GM23338 (cell line): ENCODE measurements around the gene AHNAK. TPM values are rescaled to one million over a fixed set of nuclear protein-coding genes. Genes with fewer than 3 reads are reported as not detected.

ENCODE experiments used
- ATAC-seq: fragments of 200-7000 bp; cut with Tn5 transposase; 3 replicates; pipeline ENCODE4 v1.9.1; 2020
- DNase-seq: peaks from one replicate; pipeline ENCODE4 v3.0.0-alpha.2; 2015; ENCODE audit warnings: low spot score
- H2AFZ ChIP-seq: fragments of 200-600 bp; sonication (generic); 2 replicates; pipeline ENCODE4 v1.8.0; 2016; ENCODE audit warnings: antibody characterized with exemption, mild to moderate bottlenecking, moderate library complexity
- H3F3A ChIP-seq: fragments of 200-600 bp; sonication (generic); replicated peaks from 2 replicates; pipeline ENCODE4 v1.8.0; 2017; ENCODE audit warnings: antibody characterized with exemption, mixed run types, low read depth
- H3K27ac ChIP-seq: fragments of 200-600 bp; sonication (generic); 2 replicates; pipeline ENCODE4 v1.6.1; 2016; ENCODE audit warnings: low read depth
- H3K27me3 ChIP-seq: fragments of 200-600 bp; sonication (generic); 2 replicates; pipeline ENCODE4 v1.8.0; 2016; ENCODE audit warnings: mild to moderate bottlenecking, mixed run types, moderate library complexity; ENCODE audit not compliant: insufficient read depth
- H3K36me3 ChIP-seq: fragments of 200-600 bp; sonication (generic); 2 replicates; pipeline ENCODE4 v1.8.0; 2016; ENCODE audit warnings: mild to moderate bottlenecking; ENCODE audit not compliant: insufficient read depth
- H3K4me1 ChIP-seq: fragments of 200-600 bp; sonication (generic); 2 replicates; pipeline ENCODE4 v1.8.0; 2016; ENCODE audit warnings: mild to moderate bottlenecking, moderate library complexity; ENCODE audit not compliant: insufficient read depth
- H3K4me2 ChIP-seq: fragments of 200-600 bp; sonication (generic); 2 replicates; pipeline ENCODE4 v1.7.1; 2017; ENCODE audit warnings: mixed run types
- H3K4me3 ChIP-seq: fragments of 200-600 bp; sonication (generic); 2 replicates; pipeline ENCODE4 v1.6.1; 2016; ENCODE audit warnings: mixed run types
- H3K79me2 ChIP-seq: fragments of 200-600 bp; sonication (generic); replicated peaks from 2 replicates; pipeline ENCODE4 v1.8.0; 2017; ENCODE audit warnings: mild to moderate bottlenecking; ENCODE audit not compliant: insufficient read depth
- H3K9me2 ChIP-seq: fragments of 200-600 bp; sonication (generic); 2 replicates; pipeline ENCODE4 v1.8.0; 2017; ENCODE audit not compliant: insufficient read depth
- H4K20me1 ChIP-seq: fragments of 200-600 bp; sonication (generic); replicated peaks from 2 replicates; pipeline ENCODE4 v1.8.0; 2017; ENCODE audit warnings: mild to moderate bottlenecking; ENCODE audit not compliant: insufficient read depth
- H3K27ac Mint-ChIP-seq: 2 replicates; pipeline ENCODE4 v1.8.0; 2020; ENCODE audit warnings: inconsistent platforms, mild to moderate bottlenecking, moderate library complexity, mixed read lengths
- H3K27me3 Mint-ChIP-seq: 3 replicates; pipeline ENCODE4 v1.8.0; 2022; ENCODE audit warnings: low read depth, mild to moderate bottlenecking, moderate library complexity, mixed read lengths, inconsistent platforms; ENCODE audit not compliant: insufficient read depth, poor library complexity
- H3K36me3 Mint-ChIP-seq: 3 replicates; pipeline ENCODE4 v1.8.0; 2021; ENCODE audit warnings: low read depth, mild to moderate bottlenecking, inconsistent platforms, moderate library complexity, mixed read lengths
- H3K4me1 Mint-ChIP-seq: 3 replicates; pipeline ENCODE4 v1.8.0; 2020; ENCODE audit warnings: mild to moderate bottlenecking, inconsistent platforms, mixed read lengths
- H3K4me3 Mint-ChIP-seq: 3 replicates; pipeline ENCODE4 v1.8.0; 2021; ENCODE audit warnings: moderate library complexity, mild to moderate bottlenecking, inconsistent platforms, mixed read lengths
- H3K9me3 Mint-ChIP-seq: 3 replicates; pipeline ENCODE4 v1.8.0; 2020; ENCODE audit warnings: moderate library complexity, mild to moderate bottlenecking, inconsistent platforms, mixed read lengths
- CREB1 ChIP-seq: fragments of 250-450 bp; sonication (Bioruptor Pico); IDR thresholded peaks from 2 replicates; pipeline ENCODE4 v1.5.0; 2020; ENCODE audit warnings: low read depth, mild to moderate bottlenecking, moderate library complexity
- EZH2 ChIP-seq: fragments of 200-600 bp; sonication (generic); IDR thresholded peaks from one replicate; pipeline ENCODE4 v1.8.0; 2017; ENCODE audit warnings: antibody characterized with exemption, mild to moderate bottlenecking, low read depth; ENCODE audit not compliant: unreplicated experiment
- EZH2phosphoT487 ChIP-seq: fragments of 200-600 bp; sonication (generic); IDR thresholded peaks from one replicate; pipeline ENCODE4 v1.8.1; 2018; ENCODE audit warnings: antibody characterized with exemption; ENCODE audit not compliant: unreplicated experiment
- JUNB ChIP-seq: IDR thresholded peaks from one replicate; pipeline ENCODE4 v1.6.1; 2016; ENCODE audit warnings: antibody characterized with exemption; ENCODE audit not compliant: unreplicated experiment
- NANOG ChIP-seq: IDR thresholded peaks from 2 replicates; pipeline ENCODE4 v1.6.1; 2016; ENCODE audit warnings: antibody characterized with exemption, borderline replicate concordance
- POLR2AphosphoS5 ChIP-seq: IDR thresholded peaks from 2 replicates; pipeline ENCODE4 v1.6.1; 2016; ENCODE audit warnings: antibody characterized with exemption, low read depth
- STAT1 ChIP-seq: IDR thresholded peaks from one replicate; pipeline ENCODE4 v1.6.1; 2016; ENCODE audit warnings: antibody characterized with exemption; ENCODE audit not compliant: unreplicated experiment
- ZNF114 ChIP-seq: fragments of 250-450 bp; sonication (Bioruptor Pico); IDR thresholded peaks from 2 replicates; pipeline ENCODE4 v1.5.0; 2020; ENCODE audit warnings: mild to moderate bottlenecking, moderate library complexity
- ZNF331 ChIP-seq: fragments of 250-450 bp; sonication (Bioruptor Pico); IDR thresholded peaks from 2 replicates; pipeline ENCODE4 v1.5.0; 2020; ENCODE audit warnings: low read depth, mild to moderate bottlenecking, moderate library complexity
- polyA plus RNA-seq: library from polyadenylated mRNA; unstranded; fragments of >200 nt; fragmentation: Nextera tagmentation; extraction: Ambion mirVana; gene quantifications from 2 replicates; pipeline ENCODE4 v1.2.1, GENCODE V29; 2016
- total RNA-seq: library from RNA; depleted of rRNA; stranded (reverse); fragments of >200 nt; shearing (Covaris generic); gene quantifications from 2 replicates; pipeline ENCODE4 v1.2.3, GENCODE V29; 2014
- TF ChIP-seq, protein P1 (sequence below): IDR thresholded peaks from 2 replicates; pipeline ENCODE4 v1.6.1; 2016; ENCODE audit warnings: antibody characterized with exemption
- TF ChIP-seq, protein P2 (sequence below): IDR thresholded peaks from one replicate; pipeline ENCODE4 v1.6.1; 2018; ENCODE audit warnings: antibody characterized with exemption; ENCODE audit not compliant: unreplicated experiment
- TF ChIP-seq, protein P3 (sequence below), 2 experiments: fragments of 200-600 bp in 1 of 2; sonication (generic) in 1 of 2; conservative IDR thresholded peaks; 2 replicates each; pipeline versions ENCODE4 v1.5.1 to v1.6.1; 2016 to 2017; ENCODE audit warnings: antibody characterized with exemption in 2 of 2, low read depth in 2 of 2, mild to moderate bottlenecking in 2 of 2, moderate library complexity in 1 of 2

The AHNAK gene
- total and polyA plus RNA-seq, 2 experiments from 2014 or later = 0.91 to 2.1 TPM

DNA sequence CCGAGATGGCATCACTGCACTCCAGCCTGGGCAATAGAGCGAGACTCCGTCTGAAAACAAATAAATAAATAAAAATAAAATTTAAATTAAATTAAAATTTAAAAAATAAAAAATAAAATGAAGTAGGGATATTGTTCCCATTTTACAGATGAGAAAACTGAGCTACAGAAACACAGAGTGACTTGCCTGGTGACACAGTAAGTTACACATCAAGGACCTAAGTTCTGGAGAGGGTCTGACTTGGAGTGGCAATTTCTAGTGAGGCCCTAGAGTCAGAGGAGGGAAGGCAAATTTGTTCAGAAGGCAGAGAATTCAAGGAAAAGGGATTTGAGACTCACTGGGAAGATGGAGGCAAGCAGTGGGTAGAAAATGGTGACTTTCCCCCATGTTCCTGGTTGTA lies 125.7 kb downstream of the AHNAK start (continued):
- TF ChIP-seq, protein P1, sequence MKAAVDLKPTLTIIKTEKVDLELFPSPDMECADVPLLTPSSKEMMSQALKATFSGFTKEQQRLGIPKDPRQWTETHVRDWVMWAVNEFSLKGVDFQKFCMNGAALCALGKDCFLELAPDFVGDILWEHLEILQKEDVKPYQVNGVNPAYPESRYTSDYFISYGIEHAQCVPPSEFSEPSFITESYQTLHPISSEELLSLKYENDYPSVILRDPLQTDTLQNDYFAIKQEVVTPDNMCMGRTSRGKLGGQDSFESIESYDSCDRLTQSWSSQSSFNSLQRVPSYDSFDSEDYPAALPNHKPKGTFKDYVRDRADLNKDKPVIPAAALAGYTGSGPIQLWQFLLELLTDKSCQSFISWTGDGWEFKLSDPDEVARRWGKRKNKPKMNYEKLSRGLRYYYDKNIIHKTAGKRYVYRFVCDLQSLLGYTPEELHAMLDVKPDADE = no peak
- TF ChIP-seq ZNF114 (CRISPR knock-in tag) = no peak
- TF ChIP-seq EZH2 = no peak
- no peak for TF ChIP-seq JUNB
- no peak for TF ChIP-seq EZH2phosphoT487
- TF ChIP-seq, protein P2, sequence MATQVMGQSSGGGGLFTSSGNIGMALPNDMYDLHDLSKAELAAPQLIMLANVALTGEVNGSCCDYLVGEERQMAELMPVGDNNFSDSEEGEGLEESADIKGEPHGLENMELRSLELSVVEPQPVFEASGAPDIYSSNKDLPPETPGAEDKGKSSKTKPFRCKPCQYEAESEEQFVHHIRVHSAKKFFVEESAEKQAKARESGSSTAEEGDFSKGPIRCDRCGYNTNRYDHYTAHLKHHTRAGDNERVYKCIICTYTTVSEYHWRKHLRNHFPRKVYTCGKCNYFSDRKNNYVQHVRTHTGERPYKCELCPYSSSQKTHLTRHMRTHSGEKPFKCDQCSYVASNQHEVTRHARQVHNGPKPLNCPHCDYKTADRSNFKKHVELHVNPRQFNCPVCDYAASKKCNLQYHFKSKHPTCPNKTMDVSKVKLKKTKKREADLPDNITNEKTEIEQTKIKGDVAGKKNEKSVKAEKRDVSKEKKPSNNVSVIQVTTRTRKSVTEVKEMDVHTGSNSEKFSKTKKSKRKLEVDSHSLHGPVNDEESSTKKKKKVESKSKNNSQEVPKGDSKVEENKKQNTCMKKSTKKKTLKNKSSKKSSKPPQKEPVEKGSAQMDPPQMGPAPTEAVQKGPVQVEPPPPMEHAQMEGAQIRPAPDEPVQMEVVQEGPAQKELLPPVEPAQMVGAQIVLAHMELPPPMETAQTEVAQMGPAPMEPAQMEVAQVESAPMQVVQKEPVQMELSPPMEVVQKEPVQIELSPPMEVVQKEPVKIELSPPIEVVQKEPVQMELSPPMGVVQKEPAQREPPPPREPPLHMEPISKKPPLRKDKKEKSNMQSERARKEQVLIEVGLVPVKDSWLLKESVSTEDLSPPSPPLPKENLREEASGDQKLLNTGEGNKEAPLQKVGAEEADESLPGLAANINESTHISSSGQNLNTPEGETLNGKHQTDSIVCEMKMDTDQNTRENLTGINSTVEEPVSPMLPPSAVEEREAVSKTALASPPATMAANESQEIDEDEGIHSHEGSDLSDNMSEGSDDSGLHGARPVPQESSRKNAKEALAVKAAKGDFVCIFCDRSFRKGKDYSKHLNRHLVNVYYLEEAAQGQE = no peak
- TF ChIP-seq ZNF331 (CRISPR knock-in tag) = no peak
- no peak for TF ChIP-seq POLR2AphosphoS5
- no peak for TF ChIP-seq CREB1
- no peak for TF ChIP-seq STAT1

DNA sequence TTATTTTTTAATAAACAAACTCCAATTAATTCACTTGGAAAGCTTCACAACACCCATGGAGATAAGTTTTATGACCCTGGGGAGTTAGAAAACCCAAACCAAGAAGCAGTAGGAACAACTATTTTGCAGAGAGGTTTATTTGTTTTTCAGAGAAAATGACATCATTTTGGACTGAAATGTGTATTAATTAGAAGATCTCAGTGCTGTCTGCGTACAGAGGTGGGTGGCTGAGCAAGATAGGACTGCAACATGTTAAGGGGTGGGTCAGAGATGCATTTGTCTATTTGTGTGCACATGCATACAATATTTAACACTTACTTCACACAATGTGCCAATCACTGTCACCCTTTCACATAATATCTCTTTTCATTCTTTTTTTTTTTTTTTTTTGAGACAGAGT lies 126.7 kb downstream of the AHNAK start:
- Mint-ChIP-seq H3K36me3 (no peaks in the 10 kb centered on the region), H3K27me3 (peaks cover 29% of the 10 kb centered on the region), H3K4me3 (no peak overlapping the region), H3K4me1 (no peaks in the 10 kb centered on the region; the same call in 2 of the 3 replicates), H3K27ac (no peak overlapping the region), H3K9me3 (no peaks in the 10 kb centered on the region; the same call in 2 of the 3 replicates)
- no peak overlapping the region for H3K4me2 ChIP-seq
- H4K20me1 ChIP-seq = no peaks in the 10 kb centered on the region
- H3K4me3 ChIP-seq = no peak overlapping the region
- no peaks in the 10 kb centered on the region for H3K36me3 ChIP-seq
- no peaks in the 10 kb centered on the region for H3K9me2 ChIP-seq
- ATAC-seq (no peak), DNase-seq (no peak)
- H3K27ac ChIP-seq = no peak overlapping the region
- H3K79me2 ChIP-seq = no peaks in the 10 kb centered on the region
- peaks cover 20% of the 10 kb centered on the region for H3K27me3 ChIP-seq
- no peak overlapping the region for H2AFZ ChIP-seq
- no peaks in the 10 kb centered on the region for H3F3A ChIP-seq
- H3K4me1 ChIP-seq = no peaks in the 10 kb centered on the region; the same call in 1 of the 2 replicates
- TF ChIP-seq, protein P2 = no peak
- TF ChIP-seq ZNF114 (CRISPR knock-in tag) (no peak), EZH2phosphoT487 (no peak), CREB1 (no peak), NANOG (no peak), POLR2AphosphoS5 (no peak), STAT1 (no peak), EZH2 (no peak), ZNF331 (CRISPR knock-in tag) (no peak), JUNB (no peak)
- TF ChIP-seq, protein P3, sequence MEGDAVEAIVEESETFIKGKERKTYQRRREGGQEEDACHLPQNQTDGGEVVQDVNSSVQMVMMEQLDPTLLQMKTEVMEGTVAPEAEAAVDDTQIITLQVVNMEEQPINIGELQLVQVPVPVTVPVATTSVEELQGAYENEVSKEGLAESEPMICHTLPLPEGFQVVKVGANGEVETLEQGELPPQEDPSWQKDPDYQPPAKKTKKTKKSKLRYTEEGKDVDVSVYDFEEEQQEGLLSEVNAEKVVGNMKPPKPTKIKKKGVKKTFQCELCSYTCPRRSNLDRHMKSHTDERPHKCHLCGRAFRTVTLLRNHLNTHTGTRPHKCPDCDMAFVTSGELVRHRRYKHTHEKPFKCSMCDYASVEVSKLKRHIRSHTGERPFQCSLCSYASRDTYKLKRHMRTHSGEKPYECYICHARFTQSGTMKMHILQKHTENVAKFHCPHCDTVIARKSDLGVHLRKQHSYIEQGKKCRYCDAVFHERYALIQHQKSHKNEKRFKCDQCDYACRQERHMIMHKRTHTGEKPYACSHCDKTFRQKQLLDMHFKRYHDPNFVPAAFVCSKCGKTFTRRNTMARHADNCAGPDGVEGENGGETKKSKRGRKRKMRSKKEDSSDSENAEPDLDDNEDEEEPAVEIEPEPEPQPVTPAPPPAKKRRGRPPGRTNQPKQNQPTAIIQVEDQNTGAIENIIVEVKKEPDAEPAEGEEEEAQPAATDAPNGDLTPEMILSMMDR (conservative IDR thresholded peaks at IDR 0.05; ENCODE audit: low read depth in 2 of 2) = no peak
- TF ChIP-seq, protein P1 = no peak
